ENCODE measurements around the gene PTPN18. TPM values are rescaled to one million over a fixed set of nuclear protein-coding genes. Genes with fewer than 3 reads are reported as not detected.

PTPN18 gene
- total RNA-seq, 1 experiment from 2014 or later, result 46.5 TPM

- H3K4me3 ChIP-seq (ENCODE audit: low read depth, low read length), result no peak overlapping the region
- POLR2A ChIA-PET, result no interaction called here
- CTCF ChIA-PET, result no interaction called here
- no TSS peak for BruUV-seq (replicated peaks)
- H3K4me1 ChIP-seq, result peaks cover 3% of the 10 kb centered on the region
- H3K4me1 Mint-ChIP-seq (ENCODE audit: low read depth, unreplicated experiment), result peaks cover 9% of the 10 kb centered on the region
- H3K27ac Mint-ChIP-seq (ENCODE audit: unreplicated experiment), result no peak overlapping the region
- no peaks in the 10 kb centered on the region for H3K27me3 ChIP-seq (replicated peaks; ENCODE audit: control insufficient read depth, insufficient read depth, low read length)
- H3K9me3 Mint-ChIP-seq (ENCODE audit: unreplicated experiment), result no peaks in the 10 kb centered on the region
- DNase-seq, result no peak
- intact Hi-C loops (cut with micrococcal nuclease; ENCODE audit: unreplicated experiment), result no loop called here
- H3K36me3 ChIP-seq (ENCODE audit: control insufficient read depth, insufficient read depth, low read length), result peaks cover 4% of the 10 kb centered on the region
- TF ChIP-seq CTCF (IDR thresholded peaks at IDR 0.05; ENCODE audit: insufficient read depth in 1 of 2, low read depth in 1 of 2, low read length in 1 of 2, severe bottlenecking in 1 of 2, unreplicated experiment in 1 of 2), result no peak
- H3K36me3 Mint-ChIP-seq (ENCODE audit: insufficient read depth, unreplicated experiment), result peaks cover 77% of the 10 kb centered on the region
- H3K27me3 Mint-ChIP-seq (ENCODE audit: insufficient read depth, unreplicated experiment), result no peaks in the 10 kb centered on the region
- no peak overlapping the region for H3K4me3 Mint-ChIP-seq (ENCODE audit: unreplicated experiment)
- H3K9me3 ChIP-seq, result no peaks in the 10 kb centered on the region
These were observed 10.8 kb upstream of the PTPN18 start for GRCh38 chr2:130345091-130345490.

- POLR2A ChIA-PET, result no interaction called here
- Histone ChIP-seq H3K36me3 (ENCODE audit: control insufficient read depth, insufficient read depth, low read length) (peaks cover 4% of the 10 kb centered on the region), H3K4me1 (peaks cover 3% of the 10 kb centered on the region), H3K9me3 (no peaks in the 10 kb centered on the region), H3K27me3 (replicated peaks; ENCODE audit: control insufficient read depth, insufficient read depth, low read length) (no peaks in the 10 kb centered on the region), H3K4me3 (ENCODE audit: low read depth, low read length) (no peak overlapping the region)
- H3K27ac Mint-ChIP-seq (ENCODE audit: unreplicated experiment), result no peak overlapping the region
- peaks cover 71% of the 10 kb centered on the region for H3K36me3 Mint-ChIP-seq (ENCODE audit: insufficient read depth, unreplicated experiment)
- H3K9me3 Mint-ChIP-seq (ENCODE audit: unreplicated experiment), result no peaks in the 10 kb centered on the region
- peaks cover 6% of the 10 kb centered on the region for H3K4me1 Mint-ChIP-seq (ENCODE audit: low read depth, unreplicated experiment)
- no peak for DNase-seq
- peak overlapping the region; percentile 24 for H3K4me3 Mint-ChIP-seq (ENCODE audit: unreplicated experiment)
- intact Hi-C loops (cut with micrococcal nuclease; ENCODE audit: unreplicated experiment), result no loop called here
- H3K27me3 Mint-ChIP-seq (ENCODE audit: insufficient read depth, unreplicated experiment), result no peaks in the 10 kb centered on the region
- BruUV-seq (replicated peaks), result no TSS peak
- CTCF ChIA-PET, result no interaction called here
- no peak for TF ChIP-seq CTCF (IDR thresholded peaks at IDR 0.05; ENCODE audit: insufficient read depth in 1 of 2, low read depth in 1 of 2, low read length in 1 of 2, severe bottlenecking in 1 of 2, unreplicated experiment in 1 of 2)
These were observed 10.2 kb upstream of the PTPN18 start for GRCh38 chr2:130345611-130346010.

GRCh38 chr2:130346041-130346740 lies 9.7 kb upstream of the PTPN18 start:
- no peak for TF ChIP-seq CTCF (IDR thresholded peaks at IDR 0.05; ENCODE audit: insufficient read depth in 1 of 2, low read depth in 1 of 2, low read length in 1 of 2, severe bottlenecking in 1 of 2, unreplicated experiment in 1 of 2)
- no peak for DNase-seq
- Mint-ChIP-seq H3K36me3 (ENCODE audit: insufficient read depth, unreplicated experiment) (peaks cover 69% of the 10 kb centered on the region), H3K4me1 (ENCODE audit: low read depth, unreplicated experiment) (peaks cover 3% of the 10 kb centered on the region), H3K27me3 (ENCODE audit: insufficient read depth, unreplicated experiment) (no peaks in the 10 kb centered on the region), H3K9me3 (ENCODE audit: unreplicated experiment) (no peaks in the 10 kb centered on the region), H3K4me3 (ENCODE audit: unreplicated experiment) (peak overlapping the region; percentile 24), H3K27ac (ENCODE audit: unreplicated experiment) (no peak overlapping the region)
- H3K4me3 ChIP-seq (ENCODE audit: low read depth, low read length), result no peak overlapping the region
- peaks cover 3% of the 10 kb centered on the region for H3K4me1 ChIP-seq
- peaks cover 4% of the 10 kb centered on the region for H3K36me3 ChIP-seq (ENCODE audit: control insufficient read depth, insufficient read depth, low read length)
- ChIA-PET CTCF (no interaction called here), POLR2A (no interaction called here)
- intact Hi-C loops (cut with micrococcal nuclease; ENCODE audit: unreplicated experiment), result no loop called here
- no peaks in the 10 kb centered on the region for H3K9me3 ChIP-seq
- no TSS peak for BruUV-seq (replicated peaks)
- no peaks in the 10 kb centered on the region for H3K27me3 ChIP-seq (replicated peaks; ENCODE audit: control insufficient read depth, insufficient read depth, low read length)

Data from Caco-2 (cell line).